ENCODE results near the gene PTPRJ.

PTPRJ gene

DNA sequence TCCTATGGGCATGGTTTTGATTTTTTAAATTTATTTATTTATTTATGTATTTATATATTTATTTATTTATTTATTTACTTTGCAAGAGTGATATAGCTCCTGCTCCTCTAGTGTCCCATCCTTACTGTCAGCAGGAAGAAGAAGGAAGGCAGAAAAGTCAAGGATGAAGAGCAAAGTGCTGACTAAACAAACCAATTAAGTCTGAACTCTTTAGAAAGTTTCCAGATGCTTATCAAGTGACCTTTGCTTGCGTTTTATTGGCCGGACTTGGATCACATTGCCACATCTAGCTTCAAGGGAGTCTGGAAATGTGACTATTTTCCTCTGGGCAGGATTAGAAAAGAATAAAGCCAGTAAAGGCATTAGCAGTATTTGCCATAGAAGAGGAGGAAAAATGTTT, 227.5 kb downstream of the PTPRJ start:
- DNase-seq = no peak
- intact Hi-C loops (cut with DNase I) = no loop called here

DNA sequence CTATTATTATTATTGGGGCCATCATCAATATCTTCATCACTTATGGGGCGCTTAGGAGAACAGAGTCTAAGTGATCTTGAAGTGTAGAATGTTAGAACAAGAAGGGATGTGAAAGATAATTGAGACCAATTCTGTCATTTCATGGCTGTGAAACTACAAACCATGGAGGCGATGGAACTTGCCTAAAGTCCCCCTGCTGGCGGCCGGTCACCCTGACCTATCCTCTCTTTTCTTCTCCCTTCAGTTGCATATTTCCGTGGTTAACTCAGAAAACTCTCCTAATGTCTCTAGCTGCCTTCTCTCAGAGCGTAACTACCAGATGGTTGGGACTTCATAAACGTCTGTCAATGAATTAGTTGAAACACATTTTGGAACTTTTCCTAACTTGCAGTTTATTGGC, 229.7 kb downstream of the PTPRJ start:
- peak in 1 of 42 donors; percentile 1 for DNase-seq
- intact Hi-C loops (cut with DNase I) = no loop called here

DNA sequence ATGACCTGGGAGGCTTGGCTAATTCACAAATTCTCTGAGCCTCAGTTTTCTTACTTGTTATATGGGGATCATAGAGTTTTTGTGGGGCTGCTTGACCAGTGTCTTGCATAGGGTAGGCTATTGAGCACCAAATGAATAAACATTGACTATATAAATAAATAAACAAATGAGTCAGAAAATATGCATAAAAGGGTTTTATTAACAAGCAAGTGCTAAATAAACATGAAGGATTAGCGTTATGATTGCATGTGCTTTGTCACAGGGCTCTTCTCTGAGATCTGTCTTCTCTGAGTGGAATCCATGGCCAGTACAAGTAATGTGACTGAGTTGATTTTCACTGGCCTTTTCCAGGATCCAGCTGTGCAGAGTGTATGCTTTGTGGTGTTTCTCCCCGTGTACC, 236.2 kb downstream of the PTPRJ start, which contains the start of gene OR4B1:
Gene OR4B1, plus strand, starts transcription at position 301 of the 400 bp plus-strand sequence. Its CDS starts 0 bp downstream, at position 301.
- intact Hi-C loops (cut with DNase I) = no loop called here

More for the DNA sequence above, 236.2 kb downstream of the PTPRJ start, which contains the start of gene OR4B1:
- DNase-seq = no peak
